Lower lobe of right lung (tissue), 2 donors: ENCODE measurements around the gene CCDC3. TPM values are rescaled to one million over a fixed set of nuclear protein-coding genes. Genes with fewer than 3 reads are reported as not detected.

Experiments
- ATAC-seq, 2 donors: fragments of 200-7000 bp; cut with Tn5 transposase; one replicate each; pipeline ENCODE4 v1.9.1; 2020 to 2022; ENCODE audit warnings: mild to moderate bottlenecking in 2 of 2, moderate library complexity in 2 of 2
- DNase-seq: peaks from one replicate; pipeline ENCODE4 v3.0.0-alpha.2; 2020
- H3K27ac ChIP-seq: fragments of 200-600 bp; one replicate; pipeline ENCODE4 v1.8.0; 2022
- H3K27me3 ChIP-seq: fragments of 200-600 bp; one replicate; pipeline ENCODE4 v1.8.0; 2022; ENCODE audit warnings: low read depth
- H3K36me3 ChIP-seq: fragments of 200-600 bp; one replicate; pipeline ENCODE4 v1.8.0; 2022; ENCODE audit warnings: mild to moderate bottlenecking
- H3K4me1 ChIP-seq: fragments of 200-600 bp; one replicate; pipeline ENCODE4 v1.8.0; 2022
- H3K4me3 ChIP-seq: fragments of 200-600 bp; one replicate; pipeline ENCODE4 v1.8.0; 2022; ENCODE audit warnings: mild to moderate bottlenecking
- H3K9me3 ChIP-seq: fragments of 200-600 bp; one replicate; pipeline ENCODE4 v1.8.0; 2022
- CTCF ChIP-seq: fragments of 200-600 bp; IDR thresholded peaks from one replicate; pipeline ENCODE4 v1.8.0; 2022; ENCODE audit warnings: antibody characterized with exemption, mild to moderate bottlenecking
- intact Hi-C: fragments of 100-400 bp; cut with DNase I; formaldehyde crosslinking; loops from one replicate; pipeline ENCODE4 v1.11.0; 2022
- total RNA-seq: library from RNA; stranded (reverse); fragmentation: NEBNext Ultra II Directional; extraction: Animal tissue kit (Norgen Biotek cat#: 25700); gene quantifications from one replicate; pipeline ENCODE4 v1.2.1, GENCODE V29; 2021
- donor health status: DM: no; HTN: yes; CAD: no; lungs with severe emphysema.

The CCDC3 gene
- total RNA-seq, 1 donor from 2014 or later = 10.5 TPM

- Histone ChIP-seq H3K27me3 (no peaks in the 10 kb centered on the region), H3K9me3 (no peaks in the 10 kb centered on the region), H3K4me1 (no peaks in the 10 kb centered on the region), H3K36me3 (no peaks in the 10 kb centered on the region), H3K4me3 (no peak overlapping the region), H3K27ac (no peak overlapping the region)
- no peak for DNase-seq
- no peak for TF ChIP-seq CTCF
- intact Hi-C loops = no loop called here
- no peak for ATAC-seq
Measured at GRCh38 chr10:12902851-12903358, 98.6 kb downstream of the CCDC3 start.

GRCh38 chr10:12902135-12902572, 99.4 kb downstream of the CCDC3 start:
- Histone ChIP-seq H3K4me1 (no peaks in the 10 kb centered on the region), H3K27me3 (no peaks in the 10 kb centered on the region), H3K36me3 (no peaks in the 10 kb centered on the region), H3K9me3 (no peaks in the 10 kb centered on the region), H3K27ac (no peak overlapping the region), H3K4me3 (no peak overlapping the region)
- ATAC-seq (peak; percentile 59 to 63), DNase-seq (no peak)
- peak; percentile 82 for TF ChIP-seq CTCF
- intact Hi-C loops = no loop called here

GRCh38 chr10:12899546-12899945, 102.0 kb downstream of the CCDC3 start:
- ATAC-seq (no peak), DNase-seq (no peak)
- H3K27me3 ChIP-seq = no peaks in the 10 kb centered on the region
- H3K4me1 ChIP-seq = no peaks in the 10 kb centered on the region
- H3K36me3 ChIP-seq = no peaks in the 10 kb centered on the region
- no peaks in the 10 kb centered on the region for H3K9me3 ChIP-seq
- no peak for TF ChIP-seq CTCF
- no peak overlapping the region for H3K4me3 ChIP-seq
- intact Hi-C loops = no loop called here
- no peak overlapping the region for H3K27ac ChIP-seq

- Histone ChIP-seq H3K4me1 (no peaks in the 10 kb centered on the region), H3K36me3 (no peaks in the 10 kb centered on the region), H3K9me3 (no peaks in the 10 kb centered on the region), H3K27ac (no peak overlapping the region), H3K27me3 (no peaks in the 10 kb centered on the region), H3K4me3 (no peak overlapping the region)
- no peak for TF ChIP-seq CTCF
- ATAC-seq = no peak
- intact Hi-C loops = no loop called here
- no peak for DNase-seq
Measured at GRCh38 chr10:12898271-12898670, 103.2 kb downstream of the CCDC3 start.

DNA sequence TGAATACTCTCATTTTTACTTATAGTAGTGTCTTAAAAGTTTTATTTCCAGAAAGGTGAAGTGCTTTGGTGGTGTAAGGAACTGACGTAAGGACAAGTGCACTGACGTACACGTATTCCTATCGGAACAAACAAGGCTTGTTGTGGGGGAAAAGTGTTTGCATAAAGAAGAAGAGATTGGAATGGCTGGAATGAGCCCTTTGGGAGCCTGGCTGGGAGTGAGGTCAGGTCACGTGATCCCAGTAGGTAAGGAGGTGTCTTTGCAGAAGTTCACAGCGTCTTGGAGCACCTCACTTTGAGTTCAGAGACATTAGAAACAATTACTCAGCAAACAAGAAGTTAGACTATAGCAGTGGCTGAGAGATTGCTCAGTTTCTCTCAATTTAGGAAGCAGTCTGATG, 104.2 kb downstream of the CCDC3 start:
- Histone ChIP-seq H3K36me3 (no peaks in the 10 kb centered on the region), H3K4me3 (no peak overlapping the region), H3K27ac (no peak overlapping the region), H3K4me1 (no peaks in the 10 kb centered on the region), H3K27me3 (no peaks in the 10 kb centered on the region), H3K9me3 (peaks cover 3% of the 10 kb centered on the region)
- ATAC-seq (peak in 1 of 2 donors; percentile 48), DNase-seq (no peak)
- intact Hi-C loops = no loop called here
- no peak for TF ChIP-seq CTCF

DNA sequence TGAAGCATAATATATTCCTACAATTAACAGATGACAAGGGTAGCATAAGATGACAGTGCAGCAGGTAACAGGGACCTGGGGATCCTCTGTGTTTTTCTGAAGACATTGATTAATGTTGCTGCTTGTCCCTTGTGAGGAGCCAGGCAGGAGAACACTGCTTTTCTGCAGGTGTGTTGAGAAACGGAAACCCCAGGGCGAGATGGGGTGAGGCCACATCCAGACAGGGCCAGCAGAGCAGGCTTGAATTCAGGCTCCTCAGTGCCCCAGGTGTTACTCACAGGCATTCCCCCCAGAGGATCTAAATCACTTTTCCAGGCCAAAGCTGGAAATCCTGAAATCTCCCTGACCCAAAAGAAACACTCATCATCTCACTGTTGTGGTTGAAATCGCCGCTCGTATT, 105.3 kb downstream of the CCDC3 start:
- Histone ChIP-seq H3K27ac (no peak overlapping the region), H3K4me1 (no peaks in the 10 kb centered on the region), H3K36me3 (no peaks in the 10 kb centered on the region), H3K27me3 (no peaks in the 10 kb centered on the region), H3K4me3 (no peak overlapping the region), H3K9me3 (peaks cover 9% of the 10 kb centered on the region)
- intact Hi-C loops = no loop called here
- no peak for TF ChIP-seq CTCF
- DNase-seq = no peak
- no peak for ATAC-seq
